GM23248 (cell line): ENCODE data around the gene DAAM1. TPM values are rescaled to one million over a fixed set of nuclear protein-coding genes. Genes with fewer than 3 reads are reported as not detected.

Experiments
- DNase-seq: peaks from one replicate; pipeline ENCODE4 v3.0.0-alpha.2; 2015
- H2AFZ ChIP-seq: fragments of 200-600 bp; sonication (generic); 2 replicates; pipeline ENCODE4 v1.6.1; 2016; ENCODE audit warnings: antibody characterized with exemption
- H3F3A ChIP-seq: fragments of 200-600 bp; sonication (generic); 2 replicates; pipeline ENCODE4 v1.6.1; 2016; ENCODE audit warnings: mild to moderate bottlenecking, antibody characterized with exemption, mixed run types; ENCODE audit not compliant: insufficient read depth
- H3K27ac ChIP-seq: fragments of 200-600 bp; sonication (generic); 2 replicates; pipeline ENCODE4 v1.5.1; 2016; ENCODE audit warnings: mild to moderate bottlenecking
- H3K27me3 ChIP-seq: fragments of 200-600 bp; sonication (generic); replicated peaks from 2 replicates; pipeline ENCODE4 v1.6.1; 2016; ENCODE audit warnings: mild to moderate bottlenecking; ENCODE audit not compliant: insufficient read depth
- H3K36me3 ChIP-seq: fragments of 200-600 bp; sonication (generic); 2 replicates; pipeline ENCODE4 v1.6.1; 2016; ENCODE audit warnings: low read depth, mild to moderate bottlenecking
- H3K4me1 ChIP-seq: fragments of 200-600 bp; sonication (generic); 2 replicates; pipeline ENCODE4 v1.6.1; 2016; ENCODE audit warnings: mild to moderate bottlenecking; ENCODE audit not compliant: insufficient read depth
- H3K4me2 ChIP-seq: fragments of 200-600 bp; sonication (generic); one replicate; pipeline ENCODE4 v1.6.1; 2016; ENCODE audit warnings: mild to moderate bottlenecking; ENCODE audit not compliant: unreplicated experiment
- H3K4me3 ChIP-seq: fragments of 200-600 bp; sonication (generic); 2 replicates; pipeline ENCODE4 v1.5.1; 2016; ENCODE audit warnings: mild to moderate bottlenecking
- H3K79me2 ChIP-seq: fragments of 200-600 bp; sonication (generic); 2 replicates; pipeline ENCODE4 v1.6.1; 2016; ENCODE audit warnings: mild to moderate bottlenecking; ENCODE audit not compliant: insufficient read depth
- H3K9ac ChIP-seq: fragments of 200-600 bp; sonication (generic); 2 replicates; pipeline ENCODE4 v1.6.1; 2016; ENCODE audit warnings: mild to moderate bottlenecking
- H3K9me2 ChIP-seq: fragments of 200-600 bp; sonication (generic); 2 replicates; pipeline ENCODE4 v1.6.1; 2016; ENCODE audit warnings: mixed run types, mild to moderate bottlenecking, moderate library complexity; ENCODE audit not compliant: insufficient read depth
- H3K9me3 ChIP-seq: fragments of 200-600 bp; sonication (generic); one replicate; pipeline ENCODE4 v1.6.1; 2017; ENCODE audit warnings: low read depth
- H4K20me1 ChIP-seq: fragments of 200-600 bp; sonication (generic); 2 replicates; pipeline ENCODE4 v1.6.0; 2016; ENCODE audit not compliant: insufficient read depth
- EZH2 ChIP-seq: fragments of 200-600 bp; sonication (generic); IDR thresholded peaks from 2 replicates; pipeline ENCODE4 v1.6.1; 2018; ENCODE audit warnings: antibody characterized with exemption, mild to moderate bottlenecking; ENCODE audit not compliant: insufficient read depth, poor library complexity, severe bottlenecking
- EZH2phosphoT487 ChIP-seq: fragments of 200-600 bp; sonication (generic); IDR thresholded peaks from 2 replicates; pipeline ENCODE4 v1.6.1; 2018; ENCODE audit warnings: antibody characterized with exemption, moderate library complexity, mild to moderate bottlenecking, low read depth; ENCODE audit not compliant: insufficient read depth
- WGBS, 2 experiments: methylation state at CpG; one replicate each; pipeline ENCODE4 v1.1.6; 2015 to 2017; ENCODE audit warnings: low lambda C conversion rate in 2 of 2, low coverage in 1 of 2; ENCODE audit errors: missing lambda C conversion rate in 2 of 2; 5-methylcytosine and 5-hydroxymethylcytosine counted together
- in situ Hi-C: fragments of 300-500 bp; cut with MboI; formaldehyde crosslinking; loops from 2 replicates; pipeline ENCODE4 v1.15.0; 2020
- polyA plus RNA-seq: library from polyadenylated mRNA; unstranded; fragments of >200 nt; fragmentation: Nextera tagmentation; extraction: Ambion mirVana; gene quantifications from 2 replicates; pipeline ENCODE4 v1.2.1, GENCODE V29; 2016
- total RNA-seq: library from RNA; depleted of rRNA; stranded (reverse); fragments of >200 nt; shearing (Covaris generic); gene quantifications from 2 replicates; pipeline ENCODE4 v1.2.3, GENCODE V29; 2014

The DAAM1 gene
- total and polyA plus RNA-seq, 2 experiments from 2014 or later: 17.4 to 17.5 TPM

DNA sequence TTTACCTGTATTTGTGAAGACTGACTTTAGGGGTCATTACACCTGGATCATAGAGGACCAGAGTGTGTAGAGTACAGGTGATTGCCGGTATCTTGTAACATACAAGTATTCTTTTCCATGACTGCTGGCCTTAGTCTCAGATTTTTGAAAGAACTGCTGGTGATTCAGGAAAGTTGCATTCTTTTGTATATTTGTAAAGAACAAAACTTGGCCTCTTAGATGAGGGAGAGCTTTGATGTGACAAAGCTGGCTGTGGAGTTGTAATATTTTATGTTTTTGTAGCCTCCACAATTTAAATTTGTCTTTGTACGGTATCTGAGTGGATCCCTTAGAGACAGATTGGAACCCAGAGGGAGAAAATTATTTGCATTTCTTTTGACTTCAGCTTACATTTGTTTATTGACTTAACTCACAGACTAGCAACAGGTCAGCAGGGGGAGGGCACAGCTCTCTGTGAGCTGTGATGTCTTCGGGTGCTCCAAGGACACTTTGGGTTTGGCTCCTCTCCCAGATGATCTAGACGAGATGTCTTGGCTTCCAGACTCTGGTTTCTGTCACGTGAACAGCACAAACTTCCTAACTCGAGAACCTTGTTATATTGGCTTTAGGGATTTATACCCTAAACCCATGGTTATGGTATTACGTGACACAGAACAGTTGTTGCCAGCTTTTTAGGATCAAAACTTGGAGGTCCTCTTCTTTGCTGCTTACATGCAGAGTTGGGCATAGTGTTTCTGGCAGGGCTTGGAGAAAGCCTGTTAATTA, 65.9 kb downstream of the DAAM1 start:
- TF ChIP-seq EZH2phosphoT487 (0 out of 2 replicates have a peak, but pooled peaks have one; percentile 52), EZH2 (no peak)
- in situ Hi-C loops: no loop called here
- 7% methylated on average over 7 of the region's 7 CpGs for WGBS, 2 experiments
- Histone ChIP-seq H3F3A (peaks cover 54% of the 10 kb centered on the region), H3K9me2 (peaks cover 6% of the 10 kb centered on the region; the same call in 1 of the 2 replicates), H2AFZ (0 out of 2 replicates have a peak overlapping the region, but pooled peaks have one; percentile 9), H3K36me3 (no peaks in the 10 kb centered on the region), H3K9ac (peak overlapping the region; percentile 67), H3K4me3 (peak overlapping the region; percentile 35), H3K9me3 (no peaks in the 10 kb centered on the region), H3K27ac (peak overlapping the region; percentile 92), H4K20me1 (no peaks in the 10 kb centered on the region), H3K79me2 (peaks cover 59% of the 10 kb centered on the region), H3K27me3 (no peaks in the 10 kb centered on the region), H3K4me1 (peaks cover 48% of the 10 kb centered on the region), H3K4me2 (peak overlapping the region; percentile 66)
- peak; percentile 95 for DNase-seq

DNA sequence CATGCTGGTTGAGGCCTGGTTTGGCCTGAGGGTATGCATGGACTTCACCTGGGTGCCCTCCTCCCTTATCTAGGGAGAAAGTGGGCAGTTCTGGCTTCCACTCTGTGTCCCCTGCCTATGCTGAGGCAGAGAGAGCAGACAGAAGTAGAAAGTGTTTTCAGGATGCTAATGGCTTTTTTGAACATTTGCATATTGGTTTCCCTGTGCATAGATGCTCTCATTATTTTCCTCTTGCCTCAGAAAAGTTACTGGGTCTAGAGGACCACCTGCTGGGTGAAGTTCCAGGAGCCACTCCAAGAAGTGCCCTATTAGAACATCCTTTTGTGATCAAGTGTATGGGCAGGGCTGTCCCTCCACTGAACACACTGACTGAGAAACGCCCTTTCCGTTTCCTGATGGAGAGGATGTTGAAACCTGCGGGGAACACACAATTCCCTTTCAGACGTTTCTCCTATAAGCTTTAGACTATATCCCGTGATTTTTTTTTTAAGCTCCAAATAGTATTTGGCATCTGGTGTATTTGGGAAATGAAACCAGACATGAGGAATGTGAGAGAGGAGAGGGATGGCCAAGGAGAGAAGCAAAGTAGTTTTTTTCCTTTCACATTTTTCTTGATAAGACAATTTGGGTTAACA, 66.6 kb downstream of the DAAM1 start:
- peak overlapping the region; percentile 67 for H3K9ac ChIP-seq
- peak overlapping the region; percentile 35 for H3K4me3 ChIP-seq
- H3K4me1 ChIP-seq: peaks cover 48% of the 10 kb centered on the region
- no peaks in the 10 kb centered on the region for H3K9me3 ChIP-seq
- no peaks in the 10 kb centered on the region for H3K27me3 ChIP-seq
- H4K20me1 ChIP-seq: no peaks in the 10 kb centered on the region
- TF ChIP-seq EZH2phosphoT487: no peak
- no peak for TF ChIP-seq EZH2
- peak overlapping the region; percentile 66 for H3K4me2 ChIP-seq
- peaks cover 59% of the 10 kb centered on the region for H3K79me2 ChIP-seq
- peak; percentile 71 for DNase-seq
- H2AFZ ChIP-seq: 0 out of 2 replicates have a peak overlapping the region, but pooled peaks have one; percentile 9
- no peaks in the 10 kb centered on the region for H3K36me3 ChIP-seq
- H3F3A ChIP-seq: peaks cover 54% of the 10 kb centered on the region
- peak overlapping the region; percentile 92 for H3K27ac ChIP-seq
- peaks cover 6% of the 10 kb centered on the region; the same call in 1 of the 2 replicates for H3K9me2 ChIP-seq
- in situ Hi-C loops: no loop called here
- 15 to 16% methylated on average over 5 of the region's 5 CpGs for WGBS, 2 experiments

DNA sequence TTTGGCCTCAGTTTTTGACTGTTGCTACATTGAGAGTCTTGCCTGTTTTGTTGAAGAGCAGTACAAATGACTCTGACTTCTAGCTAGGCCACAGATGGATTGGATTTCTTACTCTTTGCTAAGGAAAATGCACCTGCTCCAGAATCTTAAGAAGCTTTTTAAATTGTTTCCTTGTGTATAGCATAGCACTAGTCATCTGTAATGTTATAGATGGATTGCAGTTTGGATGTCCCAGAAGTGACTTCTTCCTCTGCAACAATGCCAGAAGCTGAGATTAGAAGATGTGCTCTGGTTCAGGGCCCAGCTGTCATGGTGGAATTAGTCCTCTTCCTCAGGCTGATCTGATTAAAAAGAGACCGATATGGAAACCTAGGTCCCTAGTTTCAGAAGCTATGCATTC, 67.9 kb downstream of the DAAM1 start:
- in situ Hi-C loops: no loop called here
- Histone ChIP-seq H3K4me1 (peaks cover 48% of the 10 kb centered on the region), H3K4me3 (no peak overlapping the region), H3K36me3 (no peaks in the 10 kb centered on the region), H3K79me2 (peaks cover 59% of the 10 kb centered on the region), H4K20me1 (no peaks in the 10 kb centered on the region), H3K27ac (peak overlapping the region; percentile 92; the same call in 1 of the 2 replicates), H3F3A (peaks cover 54% of the 10 kb centered on the region), H3K9me2 (peaks cover 6% of the 10 kb centered on the region; the same call in 1 of the 2 replicates), H3K9ac (no peak overlapping the region), H3K9me3 (no peaks in the 10 kb centered on the region), H2AFZ (no peak overlapping the region), H3K27me3 (no peaks in the 10 kb centered on the region), H3K4me2 (no peak overlapping the region)
- 100% methylated on average over 1 of the region's 1 CpG for WGBS, 2 experiments
- TF ChIP-seq EZH2phosphoT487: no peak
- no peak for TF ChIP-seq EZH2
- no peak for DNase-seq

DNA sequence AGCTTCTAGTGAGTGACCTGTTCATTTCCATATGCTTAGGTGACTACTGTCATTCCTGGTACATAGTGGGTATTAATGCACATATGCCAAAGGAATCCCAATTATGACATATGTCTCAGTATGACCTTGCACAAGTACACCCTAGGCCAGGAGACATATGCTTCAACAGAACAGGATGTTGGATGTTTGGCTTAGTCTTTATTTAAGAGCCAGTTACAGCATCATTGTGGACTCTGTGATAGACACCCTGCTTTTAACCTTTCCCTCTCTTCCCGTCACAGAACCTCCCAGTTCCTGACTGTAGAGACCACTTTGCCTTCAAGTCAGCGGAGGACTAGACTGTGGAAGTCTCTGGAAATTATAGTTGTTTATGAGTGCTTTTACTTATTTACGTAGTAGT, 72.9 kb downstream of the DAAM1 start:
- Histone ChIP-seq H3K36me3 (peaks cover 10% of the 10 kb centered on the region; the same call in 1 of the 2 replicates), H3F3A (peaks cover 9% of the 10 kb centered on the region), H3K9me3 (no peaks in the 10 kb centered on the region), H3K4me2 (no peak overlapping the region), H3K79me2 (peaks cover 52% of the 10 kb centered on the region), H3K9me2 (peaks cover 6% of the 10 kb centered on the region; the same call in 1 of the 2 replicates), H3K27me3 (no peaks in the 10 kb centered on the region), H4K20me1 (no peaks in the 10 kb centered on the region), H3K9ac (no peak overlapping the region), H3K27ac (no peak overlapping the region), H2AFZ (no peak overlapping the region), H3K4me1 (no peaks in the 10 kb centered on the region), H3K4me3 (no peak overlapping the region)
- WGBS, 2 experiments: 80 to 81% methylated on average over 3 of the region's 3 CpGs
- DNase-seq: no peak
- TF ChIP-seq EZH2phosphoT487 (no peak), EZH2 (no peak)
- in situ Hi-C loops: no loop called here
